HepG2 (cell line): ENCODE data around the gene AJM1. TPM values are rescaled to one million over a fixed set of nuclear protein-coding genes. Genes with fewer than 3 reads are reported as not detected.

Experiments used
- ARNT2 ChIP-seq: sonication (generic); formaldehyde crosslinking; IDR thresholded peaks from 2 replicates; pipeline ENCODE4 v1.8.0; 2022; ENCODE audit warnings: mild to moderate bottlenecking, low read depth, missing genetic modification reagents, moderate library complexity
- ASH2L ChIP-seq: fragments of 300-600, 200-600 bp; sonication (generic); IDR thresholded peaks from 2 replicates; pipeline ENCODE4 v1.7.0; 2017; ENCODE audit warnings: low read depth, mild to moderate bottlenecking, moderate library complexity, mixed read lengths, low read length; ENCODE audit not compliant: insufficient read length
- E2F2 ChIP-seq: sonication (generic); formaldehyde crosslinking; IDR thresholded peaks from 2 replicates; pipeline ENCODE4 v1.4.0; 2020; ENCODE audit warnings: missing genetic modification reagents, borderline replicate concordance
- FOXC1 ChIP-seq: sonication (generic); formaldehyde crosslinking; IDR thresholded peaks from 2 replicates; pipeline ENCODE4 v1.8.0; 2022; ENCODE audit warnings: mild to moderate bottlenecking, missing genetic modification reagents, borderline replicate concordance
- KAT2B ChIP-seq: fragments of 150-350 bp; IDR thresholded peaks from 2 replicates; pipeline ENCODE4 v1.6.1; 2014; ENCODE audit warnings: low read depth, low read length, borderline replicate concordance
- KIAA2018 ChIP-seq: sonication (generic); formaldehyde crosslinking; IDR thresholded peaks from 2 replicates; pipeline ENCODE4 v1.5.0; 2020; ENCODE audit warnings: mild to moderate bottlenecking, missing genetic modification reagents, borderline replicate concordance
- LCORL ChIP-seq, 2 experiments: fragments of 450-650 bp in 1 of 2; sonication (generic) in 1 of 2; formaldehyde crosslinking in 1 of 2; IDR thresholded peaks; 2 replicates each; pipeline versions ENCODE4 v1.5.0 to v1.6.1; 2017 to 2020; ENCODE audit warnings: antibody characterized with exemption in 1 of 2, missing genetic modification reagents in 1 of 2
- MAFF ChIP-seq: IDR thresholded peaks from 2 replicates; pipeline ENCODE4 v1.6.1; 2011; ENCODE audit warnings: low read depth, low read length, improper control_type of control experiment
- MTA1 ChIP-seq: sonication (generic); formaldehyde crosslinking; IDR thresholded peaks from 2 replicates; pipeline ENCODE4 v1.4.0; 2020; ENCODE audit warnings: missing genetic modification reagents, mild to moderate bottlenecking, borderline replicate concordance
- NONO ChIP-seq, 2 experiments: fragments of 450-650 bp in 1 of 2; sonication (generic) in 1 of 2; formaldehyde crosslinking in 1 of 2; IDR thresholded peaks in 1 of 2; conservative IDR thresholded peaks in 1 of 2; 2 replicates each; pipeline versions ENCODE4 v1.6.1 to v1.8.0; 2017 to 2022; ENCODE audit warnings: mild to moderate bottlenecking in 1 of 2, missing genetic modification reagents in 1 of 2, moderate library complexity in 1 of 2
- SMYD3 ChIP-seq: sonication (generic); formaldehyde crosslinking; IDR thresholded peaks from 2 replicates; pipeline ENCODE4 v1.8.1; 2023; ENCODE audit warnings: mild to moderate bottlenecking, missing genetic modification reagents
- TAF15 ChIP-seq: fragments of 200-400 bp; formaldehyde crosslinking; IDR thresholded peaks from one replicate; pipeline ENCODE4 v1.6.1; 2018; ENCODE audit warnings: mild to moderate bottlenecking, low read depth, low read length; ENCODE audit not compliant: poor library complexity, severe bottlenecking
- THRA ChIP-seq: sonication (generic); formaldehyde crosslinking; IDR thresholded peaks from 2 replicates; pipeline ENCODE4 v1.4.0; 2020; ENCODE audit warnings: missing genetic modification reagents, borderline replicate concordance
- ZNF383 ChIP-seq: sonication (generic); formaldehyde crosslinking; IDR thresholded peaks from 2 replicates; pipeline ENCODE4 v1.4.0; 2020; ENCODE audit warnings: missing genetic modification reagents, mild to moderate bottlenecking, borderline replicate concordance
- ZNF430 ChIP-seq: sonication (generic); formaldehyde crosslinking; IDR thresholded peaks from 2 replicates; pipeline ENCODE4 v1.9.0; 2021; ENCODE audit warnings: mild to moderate bottlenecking, missing genetic modification reagents
- ZNF768 ChIP-seq: sonication (generic); formaldehyde crosslinking; IDR thresholded peaks from 2 replicates; pipeline ENCODE4 v1.4.0; 2020; ENCODE audit warnings: missing genetic modification reagents
- ZNF879 ChIP-seq: sonication (generic); formaldehyde crosslinking; IDR thresholded peaks from 2 replicates; pipeline ENCODE4 v1.8.1; 2023; ENCODE audit warnings: missing genetic modification reagents
- polyA plus RNA-seq, 8 experiments: library from polyadenylated mRNA; depleted of rRNA in 3 of 8; stranded (reverse) in 7 of 8; unstranded in 1 of 8; fragments of >200 nt; fragmentation: Illumina TruSeq in 4 of 8; extraction: Trizol in 4 of 8; gene quantifications; 2 replicates each; pipeline versions ENCODE4 v1.2.1 to v1.2.3, GENCODE V29; 2011 to 2016; ENCODE audit warnings: low read depth in 4 of 8, missing spikeins in 1 of 8, mixed read lengths in 1 of 8; ENCODE audit not compliant: insufficient read depth in 1 of 8
- total RNA-seq, 5 experiments: library from RNA; depleted of rRNA; stranded (reverse); fragments of >200 nt; fragmentation: Illumina TruSeq; extraction: Trizol; gene quantifications; 2 replicates each; pipeline ENCODE4 v1.2.3, GENCODE V29; 2016; ENCODE audit warnings: low read depth in 1 of 5

The AJM1 gene
- total and polyA plus RNA-seq, 2 of the 13 experiments (the other 11 are each of a cell fraction or from before 2014, with no cell fraction given), result 1.1 to 1.2 TPM

- TF ChIP-seq NONO (IDR thresholded peaks at IDR 0.05) (no peak), NONO (CRISPR knock-in tag; conservative IDR thresholded peaks at IDR 0.05) (peak; percentile 90), KIAA2018 (CRISPR knock-in tag) (no peak), ZNF383 (CRISPR knock-in tag) (peak; percentile 54; the same call in 1 of the 2 replicates), ZNF768 (peak; percentile 36; the same call in 1 of the 2 replicates), KAT2B (no peak), ZNF430 (CRISPR knock-in tag) (no peak; the same call in 1 of the 2 replicates), FOXC1 (CRISPR knock-in tag) (no peak), THRA (CRISPR knock-in tag) (no peak), ZNF879 (CRISPR knock-in tag) (0 out of 2 replicates have a peak, but pooled peaks have one; percentile 30), ARNT2 (no peak), TAF15 (no peak), E2F2 (CRISPR knock-in tag) (no peak), ASH2L (no peak), SMYD3 (no peak), LCORL (IDR thresholded peaks at IDR 0.05) (no peak), LCORL (CRISPR knock-in tag; IDR thresholded peaks at IDR 0.05) (0 out of 2 replicates have a peak, but pooled peaks have one; percentile 34), MTA1 (peak; percentile 82; the same call in 1 of the 2 replicates), MAFF (no peak)
Observed at GRCh38 chr9:136840877-136841645, 1.2 kb upstream of the AJM1 start (continued).
